Measurements from ENCODE around the gene CCT8.

GRCh38 chr21:29034678-29035077 is 38.8 kb downstream of the CCT8 start:
- TF ChIP-seq POLR2A (IDR thresholded peaks at IDR 0.05; ENCODE audit: low read length): no peak
- TF ChIP-seq GATA1 (IDR thresholded peaks at IDR 0.05; ENCODE audit: low read depth, low read length): no peak

All from erythroblast (primary cell).